Neural progenitor cell (in vitro differentiated cells): ENCODE measurements around the gene LAP3.

Source experiments
- CTCF ChIP-seq: fragments of 200-600 bp; sonication (generic); IDR thresholded peaks from 2 replicates; pipeline ENCODE4 v1.5.1; 2017; ENCODE audit warnings: antibody characterized with exemption, mild to moderate bottlenecking
- EZH2 ChIP-seq: fragments of 200-600 bp; sonication (generic); IDR thresholded peaks from 2 replicates; pipeline ENCODE4 v1.6.1; 2017; ENCODE audit warnings: antibody characterized with exemption, mild to moderate bottlenecking, moderate library complexity
- EZH2phosphoT487 ChIP-seq: fragments of 200-600 bp; sonication (generic); IDR thresholded peaks from 2 replicates; pipeline ENCODE4 v1.6.1; 2017; ENCODE audit warnings: antibody characterized with exemption

GRCh38 chr4:17618926-17619325 is 41.9 kb downstream of the LAP3 start:
- no peak for TF ChIP-seq CTCF
- no peak for TF ChIP-seq EZH2
- TF ChIP-seq EZH2phosphoT487, result no peak
